Activated CD8-positive, alpha-beta memory T cell treated with anti-CD3 and anti-CD28 coated beads for 4 hours (primary cell): ENCODE measurements around the gene PRKN.

Source experiments
- DNase-seq, 2 donors: peaks; one replicate each; pipeline ENCODE4 v3.0.0-alpha.2; 2020; ENCODE audit warnings: low read depth in 2 of 2

The PRKN gene

GRCh38 chr6:161961796-161962195, 765.8 kb downstream of the PRKN start:
- no peak for DNase-seq

GRCh38 chr6:161961046-161961445, 766.5 kb downstream of the PRKN start:
- no peak for DNase-seq

- no peak for DNase-seq
These were observed 768.5 kb downstream of the PRKN start for GRCh38 chr6:161959072-161959471.

- no peak for DNase-seq
These were observed 771.5 kb downstream of the PRKN start for GRCh38 chr6:161956082-161956481.

- DNase-seq = no peak
These were observed 772.8 kb downstream of the PRKN start for GRCh38 chr6:161954699-161955276.

- no peak for DNase-seq
These were observed 773.5 kb downstream of the PRKN start for GRCh38 chr6:161954077-161954476.

GRCh38 chr6:161951126-161951525, 776.4 kb downstream of the PRKN start:
- no peak for DNase-seq

GRCh38 chr6:161949531-161949930, 778.0 kb downstream of the PRKN start:
- DNase-seq = no peak

GRCh38 chr6:161948462-161948861, 779.1 kb downstream of the PRKN start:
- no peak for DNase-seq

- no peak for DNase-seq
These were observed 780.2 kb downstream of the PRKN start for GRCh38 chr6:161947371-161947770.

- no peak for DNase-seq
These were observed 781.1 kb downstream of the PRKN start for GRCh38 chr6:161946461-161946860.

- DNase-seq = no peak
These were observed 784.0 kb downstream of the PRKN start for GRCh38 chr6:161943561-161943960.

- DNase-seq = no peak
These were observed 786.0 kb downstream of the PRKN start for GRCh38 chr6:161941565-161941964.

- no peak for DNase-seq
These were observed 787.0 kb downstream of the PRKN start for GRCh38 chr6:161940519-161940918.

GRCh38 chr6:161926324-161926723, 801.2 kb downstream of the PRKN start:
- DNase-seq = no peak

- no peak for DNase-seq
These were observed 803.0 kb downstream of the PRKN start for GRCh38 chr6:161924516-161925116.

GRCh38 chr6:161922631-161923119, 804.9 kb downstream of the PRKN start:
- DNase-seq = no peak

- DNase-seq = no peak
These were observed 805.8 kb downstream of the PRKN start for GRCh38 chr6:161921602-161922395.

GRCh38 chr6:161919691-161920090, 807.9 kb downstream of the PRKN start:
- DNase-seq = no peak

GRCh38 chr6:161918628-161919205, 808.8 kb downstream of the PRKN start:
- DNase-seq = no peak

GRCh38 chr6:161918109-161918531, 809.4 kb downstream of the PRKN start:
- no peak for DNase-seq

- no peak for DNase-seq
These were observed 809.9 kb downstream of the PRKN start for GRCh38 chr6:161917645-161918044.
